ENCODE data around the gene ARHGEF28.

Gene ARHGEF28

DNA sequence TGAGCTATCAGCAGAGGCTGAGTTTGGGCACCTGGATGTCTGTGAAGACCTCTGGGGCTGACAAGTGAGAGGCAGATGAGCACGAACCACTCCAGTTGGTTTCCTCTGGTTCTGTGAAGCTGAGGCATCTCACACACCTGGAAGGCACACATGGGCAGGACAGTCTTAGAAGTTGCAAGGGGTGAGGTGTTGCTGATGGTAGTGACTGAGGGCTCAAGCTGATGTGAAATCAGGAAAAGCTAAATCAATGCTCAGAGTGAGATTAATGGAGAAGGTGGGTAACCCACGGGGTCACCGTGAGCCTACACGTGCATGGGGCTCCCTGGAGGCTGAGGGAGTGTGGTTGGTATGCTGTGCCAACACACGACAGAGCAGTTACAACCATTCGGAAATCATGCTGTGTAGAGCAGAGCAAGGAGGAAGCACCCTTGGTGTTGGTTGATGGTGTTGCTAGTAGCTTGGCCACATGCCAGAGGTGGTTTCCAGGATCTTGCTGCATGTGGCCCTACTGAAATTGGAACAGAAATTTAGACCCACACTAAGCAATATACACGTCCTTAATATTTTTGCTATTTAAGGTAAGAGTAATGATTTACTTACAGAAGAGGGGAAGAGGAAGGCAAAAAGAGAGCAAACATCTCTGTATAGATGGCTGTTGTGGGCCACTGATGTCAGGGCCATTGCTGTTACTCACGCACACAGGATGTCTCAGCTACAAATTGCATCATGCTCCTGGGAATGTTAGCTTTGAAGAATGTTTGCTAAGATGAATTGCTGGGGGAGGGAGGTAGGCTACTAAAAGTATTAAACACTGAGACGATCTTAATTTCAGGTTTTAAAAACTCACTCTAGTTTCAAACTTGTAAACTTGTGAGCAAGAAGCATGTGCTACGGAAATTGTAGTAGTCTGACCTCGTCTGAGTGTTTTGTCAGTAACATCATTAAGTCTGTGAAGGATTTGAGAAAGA, 170.5 kb downstream of the ARHGEF28 start:
- Histone ChIP-seq H3K4me1 (ENCODE audit: control insufficient read depth in 1 of 2, insufficient read depth in 2 of 2, low read length in 2 of 2) (peaks cover 0 to 2% of the 10 kb centered on the region in 2 experiments), H3K79me2 (ENCODE audit: control insufficient read depth, insufficient read depth, low read length, poor library complexity) (no peaks in the 10 kb centered on the region), H4K91ac (ENCODE audit: low read depth, low read length) (no peak overlapping the region), H2AK5ac (ENCODE audit: low read length) (no peak overlapping the region), H2BK5ac (ENCODE audit: low read depth, low read length, poor library complexity) (no peak overlapping the region), H3K36me3 (ENCODE audit: control insufficient read depth in 1 of 2, insufficient read depth in 2 of 2, low read length in 2 of 2) (no peaks in the 10 kb centered on the region), H3K4me3 (ENCODE audit: low read depth, low read length) (no peak overlapping the region), H2BK120ac (ENCODE audit: insufficient read depth, low read length, poor library complexity) (no peak overlapping the region), H2AFZ (ENCODE audit: insufficient read depth, low read length, poor library complexity) (no peak overlapping the region), H3K4ac (ENCODE audit: low read depth, low read length) (no peak overlapping the region), H3K9me3 (ENCODE audit: insufficient read depth, low read depth, low read length) (no peaks in the 10 kb centered on the region), H3K27ac (ENCODE audit: low read depth, low read length) (no peak overlapping the region), H3K9ac (ENCODE audit: low read length) (no peak overlapping the region), H3K4me2 (ENCODE audit: low read length) (no peak overlapping the region), H4K8ac (ENCODE audit: low read depth, low read length) (no peak overlapping the region), H3K79me1 (ENCODE audit: low read length) (no peaks in the 10 kb centered on the region), H3K18ac (ENCODE audit: low read length) (no peak overlapping the region), H3K23ac (ENCODE audit: low read length) (peak overlapping the region; percentile 87), H2BK12ac (ENCODE audit: low read length) (peak overlapping the region; percentile 31), H3K14ac (ENCODE audit: low read length) (no peak overlapping the region), H4K12ac (ENCODE audit: low read depth, low read length) (no peak overlapping the region), H3K27me3 (ENCODE audit: insufficient read depth, low read length) (no peaks in the 10 kb centered on the region)
- WGBS (ENCODE audit: extremely low coverage, insufficient coverage, insufficient read length) = no CpG with 5 or more reads among the region's 11 CpGs
- peak; percentile 37 to 54 for DNase-seq

DNA sequence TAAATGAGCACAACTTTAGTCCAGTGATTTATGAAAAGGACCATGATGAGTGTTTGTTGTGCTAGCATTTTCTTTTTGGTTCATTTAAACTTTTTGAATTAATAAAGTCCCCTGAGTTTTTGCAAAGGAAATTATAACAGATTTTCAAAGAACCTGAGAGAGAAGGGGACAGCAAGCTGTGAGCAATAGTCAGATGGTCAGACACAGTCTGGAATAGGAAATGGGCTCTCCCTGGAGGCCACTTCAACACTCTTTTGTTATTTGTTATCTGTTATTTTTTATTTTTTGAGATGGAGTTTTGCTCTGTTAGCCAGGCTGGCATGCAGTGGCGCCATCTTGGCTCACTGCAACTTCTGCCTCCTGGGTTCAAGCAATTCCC, 171.1 kb downstream of the ARHGEF28 start:
- no peak overlapping the region for H3K4me3 ChIP-seq (ENCODE audit: low read depth, low read length)
- H3K27me3 ChIP-seq (ENCODE audit: insufficient read depth, low read length) = no peaks in the 10 kb centered on the region
- no peak overlapping the region for H3K4ac ChIP-seq (ENCODE audit: low read depth, low read length)
- no peak overlapping the region for H4K12ac ChIP-seq (ENCODE audit: low read depth, low read length)
- H3K36me3 ChIP-seq (ENCODE audit: control insufficient read depth in 1 of 2, insufficient read depth in 2 of 2, low read length in 2 of 2) = no peaks in the 10 kb centered on the region
- WGBS (ENCODE audit: extremely low coverage, insufficient coverage, insufficient read length) = no CpG with 5 or more reads among the region's 1 CpG
- H4K91ac ChIP-seq (ENCODE audit: low read depth, low read length) = no peak overlapping the region
- no peak overlapping the region for H3K18ac ChIP-seq (ENCODE audit: low read length)
- no peaks in the 10 kb centered on the region for H3K9me3 ChIP-seq (ENCODE audit: insufficient read depth, low read depth, low read length)
- no peak overlapping the region for H2BK12ac ChIP-seq (ENCODE audit: low read length)
- H3K79me2 ChIP-seq (ENCODE audit: control insufficient read depth, insufficient read depth, low read length, poor library complexity) = no peaks in the 10 kb centered on the region
- H3K27ac ChIP-seq (ENCODE audit: low read depth, low read length) = no peak overlapping the region
- H3K79me1 ChIP-seq (ENCODE audit: low read length) = no peaks in the 10 kb centered on the region
- DNase-seq = no peak
- no peak overlapping the region for H3K23ac ChIP-seq (ENCODE audit: low read length)
- no peak overlapping the region for H3K14ac ChIP-seq (ENCODE audit: low read length)
- no peak overlapping the region for H2AFZ ChIP-seq (ENCODE audit: insufficient read depth, low read length, poor library complexity)
- H3K4me1 ChIP-seq (ENCODE audit: control insufficient read depth in 1 of 2, insufficient read depth in 2 of 2, low read length in 2 of 2) = peaks cover 0 to 2% of the 10 kb centered on the region in 2 experiments
- H3K4me2 ChIP-seq (ENCODE audit: low read length) = no peak overlapping the region
- H3K9ac ChIP-seq (ENCODE audit: low read length) = no peak overlapping the region
- no peak overlapping the region for H2AK5ac ChIP-seq (ENCODE audit: low read length)
- H2BK5ac ChIP-seq (ENCODE audit: low read depth, low read length, poor library complexity) = no peak overlapping the region
- no peak overlapping the region for H2BK120ac ChIP-seq (ENCODE audit: insufficient read depth, low read length, poor library complexity)
- no peak overlapping the region for H4K8ac ChIP-seq (ENCODE audit: low read depth, low read length)

DNA sequence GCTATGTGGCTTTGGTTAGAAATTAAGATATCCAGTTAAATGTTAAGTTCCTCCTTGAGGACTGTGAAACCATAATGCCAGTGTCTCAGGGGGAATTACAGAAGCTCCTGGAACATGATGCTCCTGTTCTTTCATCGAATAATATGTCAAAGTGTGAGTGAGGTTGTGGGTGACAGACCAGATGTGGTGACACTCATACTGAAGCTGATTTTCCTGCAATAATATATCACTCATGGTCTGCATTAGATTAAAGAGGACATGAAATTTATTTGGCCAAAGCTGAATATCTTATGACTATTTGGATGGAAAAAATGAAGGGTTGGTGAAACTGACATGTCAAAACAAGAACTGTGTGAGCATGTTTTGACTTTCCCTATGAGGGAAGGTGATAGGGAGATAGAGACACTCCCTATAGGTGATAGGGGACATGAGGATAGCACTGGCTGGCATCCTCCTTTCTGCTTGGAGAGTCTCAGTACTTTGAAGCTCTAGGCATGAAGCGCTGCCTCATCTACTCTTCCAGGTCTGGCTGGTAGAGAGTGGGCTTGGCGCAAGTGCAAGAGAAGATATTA, 173.5 kb downstream of the ARHGEF28 start:
- H3K27ac ChIP-seq (ENCODE audit: low read depth, low read length) = no peak overlapping the region
- WGBS (ENCODE audit: extremely low coverage, insufficient coverage, insufficient read length) = no CpG with 5 or more reads among the region's 3 CpGs
- H3K4me2 ChIP-seq (ENCODE audit: low read length) = no peak overlapping the region
- no peaks in the 10 kb centered on the region for H3K27me3 ChIP-seq (ENCODE audit: insufficient read depth, low read length)
- H3K23ac ChIP-seq (ENCODE audit: low read length) = no peak overlapping the region
- H3K9me3 ChIP-seq (ENCODE audit: insufficient read depth, low read depth, low read length) = no peaks in the 10 kb centered on the region
- H3K36me3 ChIP-seq (ENCODE audit: control insufficient read depth in 1 of 2, insufficient read depth in 2 of 2, low read length in 2 of 2) = no peaks in the 10 kb centered on the region
- no peak overlapping the region for H3K4me3 ChIP-seq (ENCODE audit: low read depth, low read length)
- H2BK5ac ChIP-seq (ENCODE audit: low read depth, low read length, poor library complexity) = no peak overlapping the region
- H4K91ac ChIP-seq (ENCODE audit: low read depth, low read length) = no peak overlapping the region
- no peak overlapping the region for H4K12ac ChIP-seq (ENCODE audit: low read depth, low read length)
- DNase-seq = no peak
- H2BK12ac ChIP-seq (ENCODE audit: low read length) = no peak overlapping the region
- H3K79me2 ChIP-seq (ENCODE audit: control insufficient read depth, insufficient read depth, low read length, poor library complexity) = no peaks in the 10 kb centered on the region
- no peak overlapping the region for H2BK120ac ChIP-seq (ENCODE audit: insufficient read depth, low read length, poor library complexity)
- no peaks in the 10 kb centered on the region for H3K79me1 ChIP-seq (ENCODE audit: low read length)
- no peak overlapping the region for H3K4ac ChIP-seq (ENCODE audit: low read depth, low read length)
- H4K8ac ChIP-seq (ENCODE audit: low read depth, low read length) = no peak overlapping the region
- H3K9ac ChIP-seq (ENCODE audit: low read length) = no peak overlapping the region
- no peak overlapping the region for H3K18ac ChIP-seq (ENCODE audit: low read length)
- H3K14ac ChIP-seq (ENCODE audit: low read length) = no peak overlapping the region
- H2AFZ ChIP-seq (ENCODE audit: insufficient read depth, low read length, poor library complexity) = no peak overlapping the region
- peaks cover 0 to 2% of the 10 kb centered on the region in 2 experiments for H3K4me1 ChIP-seq (ENCODE audit: control insufficient read depth in 1 of 2, insufficient read depth in 2 of 2, low read length in 2 of 2)
- no peak overlapping the region for H2AK5ac ChIP-seq (ENCODE audit: low read length)

DNA sequence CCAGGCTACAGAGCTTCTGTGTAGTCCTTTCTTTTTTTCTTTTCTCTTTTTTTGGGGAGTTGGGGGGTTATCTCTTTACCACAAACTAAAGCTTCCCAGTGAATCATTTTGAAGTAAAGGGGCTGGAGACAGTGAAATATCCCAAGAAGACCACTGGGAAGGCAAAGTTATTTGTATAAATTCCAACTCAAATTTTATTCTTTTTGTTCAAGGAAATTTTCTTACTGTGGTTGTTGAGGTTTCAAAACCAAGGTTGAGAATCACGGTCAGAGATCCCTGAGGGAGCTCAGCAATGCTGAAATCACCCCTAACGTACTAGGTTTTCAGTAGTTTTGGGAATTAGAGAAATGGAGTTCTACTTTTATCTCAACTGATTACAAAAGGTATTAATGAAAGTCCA, 175.7 kb downstream of the ARHGEF28 start:
- Histone ChIP-seq H3K4me2 (ENCODE audit: low read length) (no peak overlapping the region), H2BK5ac (ENCODE audit: low read depth, low read length, poor library complexity) (no peak overlapping the region), H4K12ac (ENCODE audit: low read depth, low read length) (no peak overlapping the region), H3K36me3 (ENCODE audit: control insufficient read depth in 1 of 2, insufficient read depth in 2 of 2, low read length in 2 of 2) (no peaks in the 10 kb centered on the region), H2BK12ac (ENCODE audit: low read length) (no peak overlapping the region), H3K79me2 (ENCODE audit: control insufficient read depth, insufficient read depth, low read length, poor library complexity) (no peaks in the 10 kb centered on the region), H3K23ac (ENCODE audit: low read length) (no peak overlapping the region), H3K27me3 (ENCODE audit: insufficient read depth, low read length) (no peaks in the 10 kb centered on the region), H3K9ac (ENCODE audit: low read length) (no peak overlapping the region), H3K18ac (ENCODE audit: low read length) (no peak overlapping the region), H3K4me1 (ENCODE audit: control insufficient read depth in 1 of 2, insufficient read depth in 2 of 2, low read length in 2 of 2) (no peaks in the 10 kb centered on the region), H3K9me3 (ENCODE audit: insufficient read depth, low read depth, low read length) (no peaks in the 10 kb centered on the region), H3K14ac (ENCODE audit: low read length) (no peak overlapping the region), H3K4me3 (ENCODE audit: low read depth, low read length) (no peak overlapping the region), H2AK5ac (ENCODE audit: low read length) (no peak overlapping the region), H3K79me1 (ENCODE audit: low read length) (no peaks in the 10 kb centered on the region), H4K91ac (ENCODE audit: low read depth, low read length) (no peak overlapping the region), H2AFZ (ENCODE audit: insufficient read depth, low read length, poor library complexity) (no peak overlapping the region), H3K4ac (ENCODE audit: low read depth, low read length) (no peak overlapping the region), H4K8ac (ENCODE audit: low read depth, low read length) (no peak overlapping the region), H2BK120ac (ENCODE audit: insufficient read depth, low read length, poor library complexity) (no peak overlapping the region), H3K27ac (ENCODE audit: low read depth, low read length) (no peak overlapping the region)
- WGBS (ENCODE audit: extremely low coverage, insufficient coverage, insufficient read length) = no CpG with 5 or more reads among the region's 2 CpGs
- no peak for DNase-seq

Measured in trophoblast cell (in vitro differentiated cells and primary cell).